ENCODE results near the gene DLG2. TPM values are rescaled to one million over a fixed set of nuclear protein-coding genes. Genes with fewer than 3 reads are reported as not detected.

DLG2 gene
- total RNA-seq, 2 experiments from 2014 or later, result 2.0 to 2.1 TPM

DNA sequence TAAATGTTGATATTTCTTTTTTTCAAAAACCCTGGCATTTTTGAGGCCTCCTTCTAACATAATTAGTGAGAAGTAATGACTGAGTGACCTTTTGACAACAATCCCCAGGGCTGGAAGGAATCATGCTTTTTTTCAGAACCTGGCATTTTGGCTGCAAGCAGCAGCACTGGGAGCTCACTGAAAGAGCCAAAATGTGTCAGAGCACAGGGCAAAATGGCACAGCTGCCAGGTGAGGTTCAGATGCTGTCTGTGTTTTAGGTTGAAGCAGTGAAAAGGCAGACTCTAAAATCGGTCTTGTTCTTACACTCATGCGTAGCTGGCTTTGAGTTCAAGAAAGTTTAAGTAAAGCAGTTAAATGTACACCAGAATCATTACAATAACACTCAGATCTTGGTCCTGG, 1063.8 kb downstream of the DLG2 start:
- Mint-ChIP-seq H3K27me3 (no peaks in the 10 kb centered on the region), H3K9me3 (no peaks in the 10 kb centered on the region), H3K4me1 (ENCODE audit: low read depth) (no peaks in the 10 kb centered on the region), H3K36me3 (ENCODE audit: low read depth) (no peaks in the 10 kb centered on the region), H3K27ac (no peak overlapping the region), H3K4me3 (no peak overlapping the region)
- ATAC-seq (ENCODE audit: poor library complexity), result no peak
- Histone ChIP-seq H3K27ac (ENCODE audit: low read depth in 1 of 2, low read length in 2 of 2) (no peak overlapping the region), H3K4me1 (ENCODE audit: insufficient read depth, low read length) (no peaks in the 10 kb centered on the region), H3K36me3 (ENCODE audit: insufficient read depth, low read length) (no peaks in the 10 kb centered on the region), H3K27me3 (ENCODE audit: control insufficient read depth in 1 of 2, insufficient read depth in 2 of 2, low read length in 2 of 2) (no peaks in the 10 kb centered on the region), H3K9me3 (ENCODE audit: control insufficient read depth in 1 of 2, insufficient read depth in 1 of 2, low read length in 2 of 2) (peaks cover 0 to 3% of the 10 kb centered on the region in 2 experiments), H3K4me3 (ENCODE audit: low read length) (no peak overlapping the region)
- intact Hi-C loops (cut with DNase I, micrococcal nuclease), result no loop called here
- TF ChIP-seq, protein P1, sequence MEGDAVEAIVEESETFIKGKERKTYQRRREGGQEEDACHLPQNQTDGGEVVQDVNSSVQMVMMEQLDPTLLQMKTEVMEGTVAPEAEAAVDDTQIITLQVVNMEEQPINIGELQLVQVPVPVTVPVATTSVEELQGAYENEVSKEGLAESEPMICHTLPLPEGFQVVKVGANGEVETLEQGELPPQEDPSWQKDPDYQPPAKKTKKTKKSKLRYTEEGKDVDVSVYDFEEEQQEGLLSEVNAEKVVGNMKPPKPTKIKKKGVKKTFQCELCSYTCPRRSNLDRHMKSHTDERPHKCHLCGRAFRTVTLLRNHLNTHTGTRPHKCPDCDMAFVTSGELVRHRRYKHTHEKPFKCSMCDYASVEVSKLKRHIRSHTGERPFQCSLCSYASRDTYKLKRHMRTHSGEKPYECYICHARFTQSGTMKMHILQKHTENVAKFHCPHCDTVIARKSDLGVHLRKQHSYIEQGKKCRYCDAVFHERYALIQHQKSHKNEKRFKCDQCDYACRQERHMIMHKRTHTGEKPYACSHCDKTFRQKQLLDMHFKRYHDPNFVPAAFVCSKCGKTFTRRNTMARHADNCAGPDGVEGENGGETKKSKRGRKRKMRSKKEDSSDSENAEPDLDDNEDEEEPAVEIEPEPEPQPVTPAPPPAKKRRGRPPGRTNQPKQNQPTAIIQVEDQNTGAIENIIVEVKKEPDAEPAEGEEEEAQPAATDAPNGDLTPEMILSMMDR (IDR thresholded peaks at IDR 0.05), result no peak
- ChIA-PET CTCF (no interaction called here), POLR2A (no interaction called here)
- DNase-seq, result no peak

DNA sequence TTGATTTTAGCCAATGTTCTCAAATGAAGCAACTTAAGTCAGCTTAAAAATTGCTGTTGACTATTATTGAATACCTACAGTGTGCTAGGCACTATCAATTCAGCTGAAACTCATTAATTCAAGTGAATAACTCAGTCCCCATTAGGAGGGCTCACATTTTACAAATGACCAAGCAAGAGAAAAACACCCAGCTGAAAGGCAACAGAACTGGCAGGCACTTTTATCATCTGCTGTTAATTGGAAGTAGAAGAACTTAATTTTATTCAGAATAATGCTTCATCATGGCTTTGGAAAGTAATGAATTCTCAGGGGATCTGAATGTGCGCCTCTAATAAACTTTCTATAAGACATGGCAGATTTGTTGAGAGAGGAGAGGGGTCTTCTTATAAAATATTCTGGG, 1066.9 kb downstream of the DLG2 start:
- Mint-ChIP-seq H3K27me3 (no peaks in the 10 kb centered on the region), H3K4me1 (ENCODE audit: low read depth) (no peaks in the 10 kb centered on the region), H3K4me3 (no peak overlapping the region), H3K27ac (no peak overlapping the region), H3K9me3 (no peaks in the 10 kb centered on the region), H3K36me3 (ENCODE audit: low read depth) (no peaks in the 10 kb centered on the region)
- ATAC-seq (ENCODE audit: poor library complexity) (no peak), DNase-seq (no peak)
- Histone ChIP-seq H3K4me1 (ENCODE audit: insufficient read depth, low read length) (no peaks in the 10 kb centered on the region), H3K9me3 (ENCODE audit: control insufficient read depth in 1 of 2, insufficient read depth in 1 of 2, low read length in 2 of 2) (no peaks in the 10 kb centered on the region), H3K27ac (ENCODE audit: low read depth in 1 of 2, low read length in 2 of 2) (no peak overlapping the region), H3K27me3 (ENCODE audit: control insufficient read depth in 1 of 2, insufficient read depth in 2 of 2, low read length in 2 of 2) (no peaks in the 10 kb centered on the region), H3K36me3 (ENCODE audit: insufficient read depth, low read length) (no peaks in the 10 kb centered on the region), H3K4me3 (ENCODE audit: low read length) (no peak overlapping the region)
- ChIA-PET CTCF (interaction anchor here (1.2 kb wide), 1 partner anchor 14 kb away, joined by 4 read pairs; no protein-coding TSS in a partner anchor), POLR2A (no interaction called here)
- intact Hi-C loops (cut with DNase I, micrococcal nuclease), result no loop called here
- TF ChIP-seq, protein P1 (IDR thresholded peaks at IDR 0.05), result no peak

DNA sequence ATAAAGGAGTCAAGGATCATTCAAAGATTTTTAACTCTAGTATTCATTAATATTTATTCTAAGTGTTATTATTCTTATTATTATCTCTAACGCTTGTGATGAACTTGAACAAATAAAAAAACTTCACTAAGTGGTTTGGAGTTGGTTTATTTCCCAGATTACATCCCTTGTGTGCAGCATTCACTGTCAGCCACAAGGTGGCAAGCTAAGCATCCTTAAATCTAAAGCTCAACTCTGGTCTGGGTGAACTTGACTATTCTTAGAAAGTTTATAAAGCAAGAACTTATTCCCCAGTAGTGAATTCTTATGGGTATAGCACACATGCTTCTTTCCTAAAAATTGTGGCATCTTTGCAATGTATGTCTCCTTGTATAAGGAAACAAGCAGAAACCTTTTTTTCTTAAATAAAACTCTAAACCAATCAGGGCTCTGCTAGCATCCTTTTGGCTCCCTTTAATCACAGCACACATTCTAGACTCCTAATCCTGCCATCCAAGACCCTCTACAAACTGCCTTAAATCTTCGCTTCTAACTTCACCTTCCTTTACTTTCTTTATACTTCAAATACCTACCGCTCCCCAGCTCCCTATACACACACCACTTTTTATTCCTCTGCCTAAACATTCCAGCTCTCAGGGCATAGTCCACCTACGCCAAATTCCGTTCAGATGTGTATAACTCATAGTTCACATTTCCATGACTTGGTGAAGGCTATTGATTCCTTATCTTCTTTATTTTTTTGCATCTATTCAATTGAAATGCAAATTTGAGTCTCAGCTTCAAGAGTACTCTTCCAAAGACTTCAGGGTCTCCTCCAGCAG, 1068.8 kb downstream of the DLG2 start:
- Mint-ChIP-seq H3K27me3 (no peaks in the 10 kb centered on the region), H3K36me3 (ENCODE audit: low read depth) (no peaks in the 10 kb centered on the region), H3K4me3 (no peak overlapping the region), H3K9me3 (no peaks in the 10 kb centered on the region), H3K4me1 (ENCODE audit: low read depth) (no peaks in the 10 kb centered on the region), H3K27ac (no peak overlapping the region)
- CTCF ChIA-PET, result no interaction called here
- H3K27me3 ChIP-seq (ENCODE audit: control insufficient read depth in 1 of 2, insufficient read depth in 2 of 2, low read length in 2 of 2), result no peaks in the 10 kb centered on the region
- POLR2A ChIA-PET, result no interaction called here
- H3K4me3 ChIP-seq (ENCODE audit: low read length), result no peak overlapping the region
- no peaks in the 10 kb centered on the region for H3K4me1 ChIP-seq (ENCODE audit: insufficient read depth, low read length)
- H3K27ac ChIP-seq (ENCODE audit: low read depth in 1 of 2, low read length in 2 of 2), result no peak overlapping the region
- TF ChIP-seq, protein P1 (IDR thresholded peaks at IDR 0.05), result peak; percentile 37
- intact Hi-C loops (cut with DNase I, micrococcal nuclease), result no loop called here
- ATAC-seq (ENCODE audit: poor library complexity) (no peak), DNase-seq (peak in 1 of 14 experiments; percentile 2)
- no peaks in the 10 kb centered on the region for H3K9me3 ChIP-seq (ENCODE audit: control insufficient read depth in 1 of 2, insufficient read depth in 1 of 2, low read length in 2 of 2)
- H3K36me3 ChIP-seq (ENCODE audit: insufficient read depth, low read length), result no peaks in the 10 kb centered on the region
